SJCRH30 (cell line): ENCODE measurements around the gene SPAG6. TPM values are rescaled to one million over a fixed set of nuclear protein-coding genes. Genes with fewer than 3 reads are reported as not detected.
A peak's percentile ranks its signal among the peaks of the same experiment; 100 is the strongest.

Experiments used
- DNase-seq, 2 experiments: peaks; one replicate each; pipeline ENCODE4 v3.0.0-alpha.2; 2015 to 2020
- H3K27ac ChIP-seq: fragments of 250-450 bp; sonication (Bioruptor Pico); 2 replicates; pipeline ENCODE4 v1.5.1; 2020; ENCODE audit warnings: mild to moderate bottlenecking, moderate library complexity
- H3K27me3 ChIP-seq: fragments of 250-450 bp; sonication (Bioruptor Pico); 2 replicates; pipeline ENCODE4 v1.5.1; 2020; ENCODE audit warnings: mild to moderate bottlenecking, moderate library complexity
- H3K36me3 ChIP-seq: fragments of 250-450 bp; sonication (Bioruptor Pico); 2 replicates; pipeline ENCODE4 v1.5.1; 2020; ENCODE audit warnings: mild to moderate bottlenecking, moderate library complexity
- H3K4me1 ChIP-seq: fragments of 250-450 bp; sonication (Bioruptor Pico); 2 replicates; pipeline ENCODE4 v1.5.1; 2020; ENCODE audit warnings: mild to moderate bottlenecking, moderate library complexity
- H3K4me3 ChIP-seq: fragments of 250-450 bp; sonication (Bioruptor Pico); 2 replicates; pipeline ENCODE4 v1.5.1; 2020; ENCODE audit warnings: mild to moderate bottlenecking, moderate library complexity
- H3K9me3 ChIP-seq: fragments of 250-450 bp; sonication (Bioruptor Pico); replicated peaks from 2 replicates; pipeline ENCODE4 v1.5.1; 2020; ENCODE audit warnings: mild to moderate bottlenecking, moderate library complexity
- total RNA-seq: library from RNA; depleted of rRNA; stranded (reverse); fragments of >200 nt; shearing (Covaris generic); gene quantifications from 2 replicates; pipeline ENCODE4 v1.2.3, GENCODE V29; 2014

The SPAG6 gene
- total RNA-seq, 1 experiment from 2014 or later: 1.3 TPM

- Histone ChIP-seq H3K27me3 (no peaks in the 10 kb centered on the region), H3K36me3 (no peaks in the 10 kb centered on the region), H3K27ac (no peak overlapping the region), H3K9me3 (no peaks in the 10 kb centered on the region), H3K4me3 (no peak overlapping the region), H3K4me1 (peaks cover 21% of the 10 kb centered on the region)
- DNase-seq: no peak
These were observed 92.6 kb downstream of the SPAG6 start for GRCh38 chr10:22437620-22438588.

GRCh38 chr10:22438711-22439110, 93.4 kb downstream of the SPAG6 start:
- H3K4me1 ChIP-seq: peaks cover 24% of the 10 kb centered on the region
- H3K27ac ChIP-seq: no peak overlapping the region
- no peaks in the 10 kb centered on the region for H3K27me3 ChIP-seq
- H3K36me3 ChIP-seq: no peaks in the 10 kb centered on the region
- H3K4me3 ChIP-seq: no peak overlapping the region
- DNase-seq: no peak
- H3K9me3 ChIP-seq: no peaks in the 10 kb centered on the region

- H3K4me3 ChIP-seq: no peak overlapping the region
- no peak overlapping the region for H3K27ac ChIP-seq
- no peaks in the 10 kb centered on the region for H3K27me3 ChIP-seq
- peaks cover 6% of the 10 kb centered on the region; the same call in 1 of the 2 replicates for H3K4me1 ChIP-seq
- no peak for DNase-seq
- no peaks in the 10 kb centered on the region for H3K36me3 ChIP-seq
- H3K9me3 ChIP-seq: no peaks in the 10 kb centered on the region
These were observed 96.8 kb downstream of the SPAG6 start for GRCh38 chr10:22442063-22442462.

GRCh38 chr10:22442468-22442867, 97.2 kb downstream of the SPAG6 start:
- no peaks in the 10 kb centered on the region for H3K36me3 ChIP-seq
- H3K4me1 ChIP-seq: peaks cover 6% of the 10 kb centered on the region; the same call in 1 of the 2 replicates
- no peak for DNase-seq
- H3K4me3 ChIP-seq: no peak overlapping the region
- no peak overlapping the region for H3K27ac ChIP-seq
- H3K27me3 ChIP-seq: no peaks in the 10 kb centered on the region
- H3K9me3 ChIP-seq: no peaks in the 10 kb centered on the region

GRCh38 chr10:22443175-22443901, 98.0 kb downstream of the SPAG6 start:
- no peak for DNase-seq
- Histone ChIP-seq H3K27me3 (no peaks in the 10 kb centered on the region), H3K4me3 (no peak overlapping the region), H3K9me3 (no peaks in the 10 kb centered on the region), H3K36me3 (no peaks in the 10 kb centered on the region), H3K4me1 (peaks cover 6% of the 10 kb centered on the region; the same call in 1 of the 2 replicates), H3K27ac (no peak overlapping the region)

- DNase-seq: peak in 1 of 2 experiments; percentile 29
- no peaks in the 10 kb centered on the region for H3K9me3 ChIP-seq
- H3K27me3 ChIP-seq: no peaks in the 10 kb centered on the region
- no peak overlapping the region for H3K27ac ChIP-seq
- H3K4me1 ChIP-seq: peaks cover 6% of the 10 kb centered on the region; the same call in 1 of the 2 replicates
- H3K4me3 ChIP-seq: no peak overlapping the region
- H3K36me3 ChIP-seq: no peaks in the 10 kb centered on the region
These were observed 99.0 kb downstream of the SPAG6 start for GRCh38 chr10:22444219-22444788.

- no peaks in the 10 kb centered on the region for H3K36me3 ChIP-seq
- no peaks in the 10 kb centered on the region for H3K27me3 ChIP-seq
- H3K9me3 ChIP-seq: no peaks in the 10 kb centered on the region
- DNase-seq: no peak
- peaks cover 6% of the 10 kb centered on the region; the same call in 1 of the 2 replicates for H3K4me1 ChIP-seq
- no peak overlapping the region for H3K27ac ChIP-seq
- no peak overlapping the region for H3K4me3 ChIP-seq
These were observed 100.2 kb downstream of the SPAG6 start for GRCh38 chr10:22445495-22445894.

GRCh38 chr10:22447068-22447467, 101.8 kb downstream of the SPAG6 start:
- Histone ChIP-seq H3K36me3 (no peaks in the 10 kb centered on the region), H3K4me1 (peaks cover 6% of the 10 kb centered on the region; the same call in 1 of the 2 replicates), H3K27ac (no peak overlapping the region), H3K27me3 (no peaks in the 10 kb centered on the region), H3K9me3 (no peaks in the 10 kb centered on the region), H3K4me3 (no peak overlapping the region)
- no peak for DNase-seq

GRCh38 chr10:22451346-22451745, 106.0 kb downstream of the SPAG6 start:
- Histone ChIP-seq H3K27me3 (no peaks in the 10 kb centered on the region), H3K27ac (no peak overlapping the region), H3K9me3 (no peaks in the 10 kb centered on the region; the same call in 1 of the 2 replicates), H3K36me3 (no peaks in the 10 kb centered on the region), H3K4me1 (peaks cover 18% of the 10 kb centered on the region), H3K4me3 (no peak overlapping the region)
- DNase-seq: no peak

- Histone ChIP-seq H3K27ac (peak overlapping the region; percentile 88), H3K36me3 (no peaks in the 10 kb centered on the region), H3K4me1 (peaks cover 18% of the 10 kb centered on the region), H3K27me3 (no peaks in the 10 kb centered on the region), H3K4me3 (peak overlapping the region; percentile 31), H3K9me3 (no peaks in the 10 kb centered on the region; the same call in 1 of the 2 replicates)
- DNase-seq: peak; percentile 34 to 56
These were observed 108.0 kb downstream of the SPAG6 start for GRCh38 chr10:22453320-22453719.

GRCh38 chr10:22453948-22454591, 108.8 kb downstream of the SPAG6 start:
- H3K27me3 ChIP-seq: no peaks in the 10 kb centered on the region
- peak overlapping the region; percentile 88 for H3K27ac ChIP-seq
- no peaks in the 10 kb centered on the region; the same call in 1 of the 2 replicates for H3K9me3 ChIP-seq
- no peaks in the 10 kb centered on the region for H3K36me3 ChIP-seq
- peak overlapping the region; percentile 31 for H3K4me3 ChIP-seq
- peaks cover 18% of the 10 kb centered on the region for H3K4me1 ChIP-seq
- peak; percentile 87 to 97 for DNase-seq

GRCh38 chr10:22454634-22455033, 109.3 kb downstream of the SPAG6 start:
- Histone ChIP-seq H3K36me3 (no peaks in the 10 kb centered on the region), H3K27me3 (no peaks in the 10 kb centered on the region), H3K9me3 (no peaks in the 10 kb centered on the region; the same call in 1 of the 2 replicates), H3K27ac (peak overlapping the region; percentile 88), H3K4me3 (peak overlapping the region; percentile 31), H3K4me1 (peaks cover 20% of the 10 kb centered on the region)
- no peak for DNase-seq

- Histone ChIP-seq H3K36me3 (no peaks in the 10 kb centered on the region), H3K4me3 (no peak overlapping the region), H3K27ac (peak overlapping the region; percentile 88; the same call in 1 of the 2 replicates), H3K27me3 (no peaks in the 10 kb centered on the region), H3K9me3 (no peaks in the 10 kb centered on the region; the same call in 1 of the 2 replicates), H3K4me1 (peaks cover 26% of the 10 kb centered on the region)
- DNase-seq: no peak
These were observed 110.0 kb downstream of the SPAG6 start for GRCh38 chr10:22455068-22455857.
